ENCODE results near the gene SLC5A1. TPM values are rescaled to one million over a fixed set of nuclear protein-coding genes. Genes with fewer than 3 reads are reported as not detected.

Gene SLC5A1
- total RNA-seq, 1 experiment from 2014 or later = 0.03 TPM

GRCh38 chr22:32013200-32013599 is 29.9 kb upstream of the SLC5A1 start:
- BruUV-seq (replicated peaks) = no TSS peak
- Histone ChIP-seq H3K9me3 (ENCODE audit: control insufficient read depth, insufficient read depth, low read depth, low read length) (peaks cover 5% of the 10 kb centered on the region; the same call in 1 of the 2 replicates), H3K27me3 (ENCODE audit: control insufficient read depth, insufficient read depth, low read length) (no peaks in the 10 kb centered on the region), H3K36me3 (ENCODE audit: control insufficient read depth, insufficient read depth, low read length) (no peaks in the 10 kb centered on the region), H3K4me1 (ENCODE audit: control insufficient read depth, insufficient read depth, low read length) (no peaks in the 10 kb centered on the region), H3K4me3 (ENCODE audit: low read depth in 2 of 2, low read length in 2 of 2) (no peak overlapping the region), H3K27ac (ENCODE audit: low read length) (no peak overlapping the region)
- ChIA-PET POLR2A (no interaction called here), CTCF (no interaction called here)
- ATAC-seq = no peak
- no peak for TF ChIP-seq CTCF (IDR thresholded peaks at IDR 0.05)
- TF ChIP-seq REST (IDR thresholded peaks at IDR 0.05; ENCODE audit: insufficient read depth in 1 of 2, low read depth in 2 of 2, low read length in 1 of 2) = no peak
- no peak for TF ChIP-seq TCF7L2 (IDR thresholded peaks at IDR 0.05; ENCODE audit: low read depth, low read length)
- TF ChIP-seq POLR2AphosphoS5 (IDR thresholded peaks at IDR 0.05; ENCODE audit: low read depth, low read length) = no peak
- no peak for TF ChIP-seq SIN3A (IDR thresholded peaks at IDR 0.05; ENCODE audit: borderline replicate concordance, insufficient read depth, low read depth, low read length)
- intact Hi-C loops (cut with micrococcal nuclease; ENCODE audit: unreplicated experiment) = no loop called here
- in situ Hi-C loops (cut with HindIII; ENCODE audit: low pct_unique_long_range_greater_than_20kb, low sequenced_read_pairs) = no loop called here
- no peak for DNase-seq (ENCODE audit: low read depth, low spot score)

GRCh38 chr22:32016081-32016480 is 27.0 kb upstream of the SLC5A1 start:
- in situ Hi-C loops (cut with HindIII; ENCODE audit: low pct_unique_long_range_greater_than_20kb, low sequenced_read_pairs) = no loop called here
- no TSS peak for BruUV-seq (replicated peaks)
- Histone ChIP-seq H3K27ac (ENCODE audit: low read length) (no peak overlapping the region), H3K36me3 (ENCODE audit: control insufficient read depth, insufficient read depth, low read length) (no peaks in the 10 kb centered on the region), H3K9me3 (ENCODE audit: control insufficient read depth, insufficient read depth, low read depth, low read length) (peaks cover 5% of the 10 kb centered on the region; the same call in 1 of the 2 replicates), H3K27me3 (ENCODE audit: control insufficient read depth, insufficient read depth, low read length) (no peaks in the 10 kb centered on the region), H3K4me1 (ENCODE audit: control insufficient read depth, insufficient read depth, low read length) (no peaks in the 10 kb centered on the region), H3K4me3 (ENCODE audit: low read depth in 2 of 2, low read length in 2 of 2) (no peak overlapping the region)
- intact Hi-C loops (cut with micrococcal nuclease; ENCODE audit: unreplicated experiment) = no loop called here
- TF ChIP-seq SIN3A (IDR thresholded peaks at IDR 0.05; ENCODE audit: borderline replicate concordance, insufficient read depth, low read depth, low read length) (no peak), POLR2AphosphoS5 (IDR thresholded peaks at IDR 0.05; ENCODE audit: low read depth, low read length) (no peak), TCF7L2 (IDR thresholded peaks at IDR 0.05; ENCODE audit: low read depth, low read length) (no peak), CTCF (IDR thresholded peaks at IDR 0.05) (no peak), REST (IDR thresholded peaks at IDR 0.05; ENCODE audit: insufficient read depth in 1 of 2, low read depth in 2 of 2, low read length in 1 of 2) (no peak)
- POLR2A ChIA-PET = no interaction called here
- CTCF ChIA-PET = no interaction called here
- DNase-seq (ENCODE audit: low read depth, low spot score) = no peak
- no peak for ATAC-seq
